Peyer's patch (tissue), 4 donors: ENCODE measurements around the gene ANKRD29.

Experiments
- CTCF ChIP-seq, 6 experiments: fragments of 450-650 bp in 4 of 6; fragments of 200-600 bp in 2 of 6; sonication (generic) in 1 of 6; IDR thresholded peaks; one replicate each; pipeline ENCODE4 v1.5.1; 2017 to 2019; ENCODE audit warnings: antibody characterized with exemption in 6 of 6, mild to moderate bottlenecking in 3 of 6, moderate library complexity in 1 of 6
- POLR2A ChIP-seq, 2 donors: fragments of 450-650 bp; IDR thresholded peaks; one replicate each; pipeline ENCODE4 v1.5.1; 2017; ENCODE audit warnings: antibody characterized with exemption in 2 of 2, mild to moderate bottlenecking in 2 of 2, moderate library complexity in 2 of 2

- no peak for TF ChIP-seq POLR2A (IDR thresholded peaks at IDR 0.05)
- no peak for TF ChIP-seq CTCF (IDR thresholded peaks at IDR 0.05)
These were observed 110.2 kb downstream of the ANKRD29 start for GRCh38 chr18:23552505-23552904.
